Measurements from ENCODE around the gene ZBTB40.

Gene ZBTB40

DNA sequence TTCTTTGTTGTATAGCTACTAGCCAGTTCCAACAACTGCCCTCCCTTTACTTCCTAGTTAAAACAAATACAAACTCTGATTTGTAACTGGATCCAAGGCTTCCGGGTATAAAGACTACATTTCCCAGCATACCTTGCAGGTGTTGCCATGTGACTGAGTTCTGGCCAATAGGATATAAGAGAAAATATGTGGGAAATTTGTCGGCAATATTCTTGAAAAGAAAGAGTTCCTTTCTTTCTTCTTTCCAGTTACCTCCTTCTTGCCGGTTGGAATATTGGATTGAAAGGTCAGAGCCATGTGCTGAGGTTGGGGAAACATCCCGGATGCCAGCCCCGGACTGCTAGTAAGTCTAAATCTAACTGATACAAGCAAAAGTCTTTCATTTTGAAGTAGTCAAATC lies 23.0 kb upstream of the ZBTB40 start:
- peak; percentile 55 for DNase-seq

DNA sequence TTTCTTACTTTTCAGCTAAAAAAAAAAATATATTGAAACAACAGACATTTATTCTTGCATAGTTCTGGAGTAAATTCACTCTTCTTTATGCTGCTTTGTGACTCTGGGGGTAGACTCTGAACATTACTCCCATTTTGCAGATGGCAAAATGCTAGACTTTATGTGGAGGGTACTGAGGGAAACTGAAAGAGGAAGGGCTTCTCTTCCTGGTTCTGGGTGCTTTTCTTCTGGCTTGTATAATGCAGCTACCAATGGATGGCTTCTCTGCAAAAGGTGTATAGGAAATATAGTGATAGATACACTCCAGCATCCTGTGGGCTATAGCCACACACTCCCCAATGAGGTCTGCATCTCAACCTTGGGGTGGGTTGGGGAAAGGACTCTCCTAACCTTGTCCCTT lies 19.7 kb upstream of the ZBTB40 start:
- DNase-seq, result peak; percentile 17

DNA sequence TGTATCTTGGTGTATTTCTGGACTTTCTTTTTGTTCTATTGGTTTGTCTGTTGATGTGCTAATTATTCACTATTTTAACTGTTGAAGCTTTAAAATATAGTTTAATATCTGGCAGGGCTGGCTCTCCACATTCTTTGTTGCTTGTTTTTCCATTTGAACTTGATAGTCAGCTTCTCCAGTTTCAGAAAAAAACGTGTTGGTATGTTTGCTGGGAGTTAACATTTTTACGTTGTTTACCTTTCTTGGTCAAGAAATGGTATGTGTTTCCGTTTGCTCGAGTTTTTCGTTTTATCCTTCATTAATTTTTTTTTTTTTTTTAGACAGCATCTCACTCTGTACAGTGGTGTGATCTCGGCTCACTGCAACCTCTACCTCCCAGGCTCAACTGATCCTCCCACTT lies 16.9 kb upstream of the ZBTB40 start:
- DNase-seq, result no peak

DNA sequence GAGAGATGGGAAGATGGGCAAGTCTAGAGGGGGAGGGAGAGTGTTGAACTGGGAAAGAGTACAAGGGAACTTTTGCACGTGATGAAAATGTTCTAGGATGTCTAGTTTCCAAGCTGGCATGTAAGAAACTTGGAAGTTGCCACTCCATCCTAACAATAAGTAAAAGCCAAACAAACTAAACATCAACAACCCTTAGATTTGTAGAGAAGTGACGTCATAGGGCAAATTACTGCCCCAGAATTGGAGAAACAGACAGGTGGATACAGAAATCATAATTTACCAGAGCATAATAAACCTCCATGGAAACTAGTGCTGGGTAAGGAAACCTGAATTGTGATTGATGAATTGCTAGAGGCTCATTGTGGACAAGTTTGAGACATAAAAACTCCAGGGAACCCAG lies 14.7 kb upstream of the ZBTB40 start:
- DNase-seq, result no peak

DNA sequence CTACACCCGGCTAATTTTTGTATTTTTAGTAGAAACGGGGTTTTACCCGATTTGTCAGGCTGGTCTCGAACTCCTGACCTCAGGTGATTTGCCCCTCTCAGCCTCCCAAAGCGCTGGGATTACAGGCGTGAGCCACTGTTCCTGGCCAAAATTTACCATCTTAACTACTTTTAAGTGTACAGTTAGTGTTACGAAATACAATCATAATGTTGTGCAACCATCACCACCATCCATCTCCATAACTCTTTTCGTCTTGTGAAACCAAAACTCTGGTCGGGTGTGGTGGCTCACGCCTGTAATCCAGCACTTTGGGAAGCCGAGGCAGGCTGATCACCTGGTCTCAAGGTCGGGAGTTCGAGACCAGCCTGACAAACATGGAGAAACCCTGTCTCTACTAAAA lies 14.1 kb upstream of the ZBTB40 start:
- DNase-seq, result peak; percentile 19

DNA sequence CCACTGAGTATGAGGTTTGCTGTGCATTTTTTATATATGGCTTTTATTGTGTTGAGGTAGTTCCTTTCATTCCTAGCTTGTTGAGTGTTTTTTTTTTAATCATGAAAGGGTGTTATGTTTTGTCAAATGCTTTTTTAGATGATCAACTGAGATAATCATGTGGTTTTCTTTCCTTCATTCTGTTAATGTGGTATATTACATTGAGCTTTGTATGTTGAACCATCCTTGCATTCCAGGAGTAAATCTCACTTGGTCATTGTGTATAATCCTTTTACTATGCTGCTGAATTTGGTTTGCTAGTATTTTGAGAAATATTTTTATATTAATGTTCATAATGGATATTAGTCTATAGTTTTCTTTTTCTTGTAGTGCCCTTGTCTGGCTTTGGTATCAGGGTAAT lies 11.1 kb upstream of the ZBTB40 start:
- DNase-seq, result no peak

DNA sequence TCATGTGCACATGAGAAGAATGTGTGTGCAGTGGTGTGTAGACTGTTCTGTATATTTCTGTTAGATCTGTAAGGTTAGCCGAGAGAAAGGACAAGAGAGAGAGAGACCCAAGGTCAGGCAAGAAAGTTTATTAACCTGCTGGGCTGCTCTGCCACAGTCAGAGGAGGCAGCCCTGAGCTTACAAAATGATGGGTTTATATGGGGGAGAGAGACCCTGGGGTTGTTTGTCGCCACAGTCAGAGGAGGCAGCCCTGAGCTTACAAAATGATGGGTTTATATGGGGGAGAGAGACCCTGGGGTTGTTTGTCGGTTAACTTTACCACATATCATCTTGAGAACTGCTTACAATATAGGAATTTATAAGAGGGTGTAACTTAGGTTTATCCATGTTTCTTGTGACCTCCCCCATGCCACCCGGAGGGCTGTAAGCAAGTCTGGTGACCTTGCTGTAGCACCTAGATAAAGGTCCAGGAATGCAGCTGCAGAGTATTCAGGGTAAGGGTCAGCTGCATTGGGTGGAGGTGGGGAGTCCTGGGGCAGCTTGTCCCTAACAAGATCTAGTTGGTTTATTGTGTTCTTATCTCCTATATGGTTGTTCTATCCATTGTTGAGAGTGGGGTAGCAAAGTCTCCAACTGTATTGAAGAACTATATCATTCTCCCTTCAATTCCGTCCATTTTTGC lies 9.3 kb upstream of the ZBTB40 start:
- DNase-seq, result no peak

DNA sequence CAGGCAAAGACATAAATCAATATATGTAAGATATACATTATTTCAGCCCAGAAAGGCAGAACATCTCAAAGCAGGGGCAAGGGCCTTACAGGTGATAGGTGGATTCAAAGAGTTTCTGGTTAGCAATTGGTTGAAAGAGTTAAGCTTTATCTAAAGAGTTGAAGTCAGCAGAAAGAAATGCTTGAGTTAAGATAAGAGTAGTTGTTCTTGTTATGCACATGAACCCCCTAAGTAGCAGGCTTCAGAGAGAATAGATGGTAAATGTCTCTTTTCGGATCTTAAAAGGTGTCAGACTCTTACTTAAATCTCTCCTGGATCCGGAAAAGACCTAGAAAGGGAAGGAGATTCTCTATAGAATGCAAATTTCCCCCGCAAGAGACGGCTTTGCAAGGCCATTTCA lies 8.3 kb upstream of the ZBTB40 start:
- DNase-seq, result no peak

DNA sequence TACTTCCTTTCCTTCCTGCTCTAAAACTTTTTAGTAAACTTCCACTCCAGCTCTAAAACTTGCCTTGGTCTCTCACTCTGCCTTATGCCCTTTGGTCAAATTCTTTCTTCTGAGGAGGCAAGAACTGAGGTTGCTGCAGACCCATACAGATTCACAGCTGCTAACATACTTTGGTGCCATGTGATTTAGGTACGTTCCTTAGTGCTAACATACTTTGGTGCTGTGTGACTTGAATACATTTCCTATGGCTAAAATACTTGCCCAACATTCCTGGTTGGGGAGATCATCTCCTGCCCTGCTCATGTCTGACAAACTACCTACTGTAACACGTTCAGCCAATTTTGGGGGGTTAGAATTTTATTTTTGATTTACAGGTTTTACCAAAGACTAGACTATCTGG lies 6.8 kb upstream of the ZBTB40 start:
- DNase-seq, result no peak

DNA sequence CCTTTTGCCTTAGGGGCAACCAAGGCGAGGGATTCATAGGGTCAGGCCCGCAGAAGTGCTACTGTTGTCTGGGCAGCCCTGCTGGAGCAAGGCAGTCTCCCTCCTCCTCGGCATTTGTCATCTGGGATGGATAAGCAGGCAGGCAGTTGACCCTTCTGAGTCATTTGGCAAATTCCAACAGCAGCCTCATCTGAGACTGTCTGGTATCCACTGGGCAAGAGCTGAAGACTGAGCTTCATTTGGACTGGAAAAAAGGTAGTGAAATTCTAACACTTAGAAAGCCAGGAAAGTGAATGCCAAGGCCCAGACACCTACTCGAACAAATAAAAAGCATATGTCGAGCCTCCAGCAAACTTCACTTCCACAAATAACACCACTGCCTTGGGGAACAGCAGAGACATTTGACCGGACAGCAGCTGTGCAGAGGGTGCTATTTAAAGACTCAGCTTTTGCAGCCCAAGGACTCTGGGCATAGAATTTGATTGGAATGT lies 4.0 kb upstream of the ZBTB40 start:
- no peak for DNase-seq

DNA sequence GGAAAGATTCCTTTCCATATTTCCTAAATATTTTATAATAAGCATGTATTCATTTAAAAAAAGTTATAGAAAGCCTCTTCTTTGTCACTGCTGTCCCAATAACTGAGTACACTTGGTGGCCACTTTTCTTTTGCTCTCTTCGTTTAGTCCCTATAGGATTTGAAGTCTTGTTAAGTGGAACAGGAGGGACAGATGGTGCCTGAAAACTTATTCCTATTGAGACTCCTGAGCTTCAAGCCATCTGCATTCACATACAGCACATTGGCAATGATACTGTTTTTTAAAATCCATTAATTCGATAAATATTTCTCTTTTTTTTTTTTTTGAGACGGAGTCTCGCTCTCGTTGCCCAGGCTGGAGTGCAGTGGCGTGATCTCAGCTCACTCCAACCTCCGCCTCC lies 2.0 kb upstream of the ZBTB40 start:
- no peak for DNase-seq

DNA sequence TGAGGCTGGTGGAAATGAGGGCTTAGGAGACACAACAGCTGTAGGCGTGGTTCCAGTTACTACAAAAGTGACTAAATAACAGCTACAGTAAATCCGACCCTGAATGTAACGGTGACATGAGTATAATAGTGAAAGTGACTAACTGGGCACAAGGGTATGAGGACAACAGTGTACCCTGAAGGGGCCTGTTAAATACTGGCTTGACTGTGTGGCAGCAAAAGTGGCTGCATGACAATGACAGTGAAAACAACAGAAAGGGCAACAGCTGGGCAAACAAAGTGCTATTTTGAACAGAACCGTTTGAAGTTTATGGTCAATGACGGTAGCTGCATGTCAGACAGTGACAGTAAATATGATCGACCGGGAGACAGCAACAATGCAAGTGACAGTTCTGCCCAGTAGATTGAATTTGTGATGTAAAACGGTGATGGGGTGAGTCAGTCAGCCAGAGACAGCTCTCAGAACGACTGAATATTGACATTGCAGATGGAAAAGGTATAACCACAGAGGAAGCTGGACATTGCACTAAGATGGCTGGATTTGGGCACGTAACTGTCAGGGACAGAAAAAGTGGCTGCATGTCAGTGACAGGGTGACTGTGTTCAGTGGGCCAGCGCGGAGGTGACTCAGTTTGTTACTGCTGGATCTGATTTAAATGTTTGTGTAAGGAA lies 1.2 kb upstream of the ZBTB40 start:
- no peak for DNase-seq

DNA sequence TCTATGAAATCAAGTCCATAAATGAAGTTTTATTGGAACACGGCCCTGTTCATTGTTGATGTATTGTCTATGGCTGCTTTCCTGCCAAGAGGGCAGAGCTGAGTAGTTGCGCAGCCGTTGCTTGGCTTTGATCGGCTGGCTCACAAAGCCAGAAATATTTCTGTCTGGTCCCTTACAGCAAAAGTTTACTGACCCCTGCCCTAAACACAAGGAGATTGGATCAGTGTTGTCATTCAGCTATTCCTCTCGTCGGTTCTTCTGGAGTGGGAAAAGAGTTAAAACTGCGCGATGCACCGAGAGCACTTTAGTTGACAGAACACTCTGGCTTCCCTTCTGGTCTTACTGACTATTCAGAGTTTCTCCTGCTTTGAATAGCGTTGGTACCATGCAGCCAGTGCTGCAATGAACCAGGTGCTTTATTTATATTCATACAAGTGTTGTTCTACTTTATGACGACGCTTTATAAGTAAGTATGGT lies 868 bp downstream of the ZBTB40 start:
- DNase-seq, result no peak

DNA sequence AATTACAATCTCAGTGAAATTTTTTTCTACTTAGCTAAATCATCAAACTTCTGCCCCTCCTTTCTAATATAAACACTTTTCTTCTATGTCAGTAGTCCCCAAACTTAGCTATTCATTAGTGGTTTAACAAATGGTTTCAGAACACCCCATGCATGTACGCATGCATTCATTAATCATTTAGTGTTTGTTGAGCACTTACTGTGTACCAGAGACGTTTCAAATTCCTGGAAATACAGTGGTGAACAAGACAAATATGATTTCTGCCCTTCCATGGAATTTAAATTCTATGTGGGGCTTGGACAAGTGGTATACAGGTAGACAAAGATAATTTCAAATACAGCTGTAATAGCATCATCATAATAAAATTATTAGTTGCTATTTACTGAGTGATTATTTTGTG lies 1.5 kb downstream of the ZBTB40 start:
- no peak for DNase-seq

DNA sequence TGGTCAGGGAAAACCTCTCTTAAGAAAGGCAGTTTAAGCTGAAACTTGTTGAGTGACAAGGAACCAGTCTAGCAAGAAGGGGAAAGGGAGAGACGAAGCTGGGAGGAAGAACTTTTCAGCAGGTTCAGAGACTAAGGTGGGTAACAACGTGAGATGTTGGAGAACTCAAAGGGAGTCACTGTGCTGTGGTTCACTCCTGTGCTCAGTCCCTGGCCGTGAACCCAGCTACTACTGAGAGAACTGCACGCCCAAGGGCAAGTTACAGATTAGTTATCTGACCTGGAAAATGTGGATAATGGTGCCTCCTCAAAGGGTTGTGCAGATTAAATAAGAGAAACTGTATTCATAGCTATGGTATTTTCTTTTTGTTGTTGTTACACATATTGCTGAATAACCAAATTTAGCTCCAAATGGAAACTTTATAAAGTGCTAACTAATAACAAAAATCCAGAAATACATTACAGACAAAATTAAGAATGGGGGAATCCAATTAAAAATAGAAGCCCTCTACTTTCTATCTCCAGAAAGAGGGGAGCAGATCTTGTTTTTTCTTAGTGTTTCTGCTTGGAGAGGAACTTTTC lies 2.9 kb downstream of the ZBTB40 start:
- no peak for DNase-seq

DNA sequence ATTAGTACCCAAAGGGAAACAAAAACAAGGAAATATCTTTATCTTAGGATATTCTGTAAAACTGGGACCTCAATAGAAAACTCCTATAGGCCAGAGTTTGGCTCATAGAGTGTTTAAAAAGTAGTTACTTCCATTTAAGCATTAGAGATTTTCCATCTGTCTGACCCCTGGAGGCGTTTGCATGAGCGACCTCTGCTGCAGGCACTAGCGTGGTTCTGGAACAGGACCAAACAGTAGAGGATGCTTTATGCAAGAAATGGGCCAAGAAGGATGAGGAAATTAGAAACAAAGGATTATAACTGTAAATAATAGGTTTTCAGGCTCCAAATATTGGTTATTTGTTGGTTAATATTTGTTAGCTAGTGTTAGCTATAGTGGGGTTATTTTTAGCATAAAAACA lies 5.7 kb downstream of the ZBTB40 start:
- no peak for DNase-seq

DNA sequence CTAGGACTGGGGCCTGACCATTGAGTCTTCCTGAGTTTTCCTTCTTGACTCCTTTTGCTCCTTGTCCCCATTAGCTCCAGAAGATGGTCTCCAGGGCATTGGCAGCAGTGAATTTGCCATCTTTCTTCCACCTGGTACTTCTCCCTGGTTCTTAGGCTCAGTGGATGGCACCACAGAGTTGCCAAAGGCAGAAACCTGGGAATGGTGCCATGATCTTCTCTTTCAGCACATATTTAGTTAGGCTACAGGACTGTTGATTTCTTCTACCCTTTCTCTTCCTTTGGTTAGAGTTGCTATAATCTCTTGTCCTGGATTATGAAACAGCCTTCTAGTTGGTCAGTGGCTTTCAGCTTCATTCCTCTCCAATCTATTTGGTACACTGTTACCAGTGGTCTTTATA lies 6.2 kb downstream of the ZBTB40 start:
- no peak for DNase-seq

DNA sequence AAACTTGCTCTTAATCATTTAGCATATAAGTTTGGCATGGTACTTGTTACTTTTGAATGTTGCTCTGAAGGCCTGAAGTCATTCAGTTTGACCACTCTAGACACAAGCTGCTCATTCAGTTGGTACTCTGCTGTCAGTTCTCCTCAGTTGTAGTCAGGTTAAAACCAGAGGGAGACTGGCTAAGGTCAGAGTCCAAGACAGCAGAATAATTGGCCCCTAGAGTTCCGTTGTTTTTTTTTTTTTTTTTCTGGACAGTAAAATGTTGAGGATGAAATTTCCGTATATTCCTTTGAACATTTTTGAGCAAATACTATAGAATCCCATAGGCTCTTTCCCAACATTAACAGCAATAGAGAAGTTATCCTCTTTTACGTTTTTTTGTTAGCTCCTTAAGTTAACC lies 9.4 kb downstream of the ZBTB40 start:
- no peak for DNase-seq

DNA sequence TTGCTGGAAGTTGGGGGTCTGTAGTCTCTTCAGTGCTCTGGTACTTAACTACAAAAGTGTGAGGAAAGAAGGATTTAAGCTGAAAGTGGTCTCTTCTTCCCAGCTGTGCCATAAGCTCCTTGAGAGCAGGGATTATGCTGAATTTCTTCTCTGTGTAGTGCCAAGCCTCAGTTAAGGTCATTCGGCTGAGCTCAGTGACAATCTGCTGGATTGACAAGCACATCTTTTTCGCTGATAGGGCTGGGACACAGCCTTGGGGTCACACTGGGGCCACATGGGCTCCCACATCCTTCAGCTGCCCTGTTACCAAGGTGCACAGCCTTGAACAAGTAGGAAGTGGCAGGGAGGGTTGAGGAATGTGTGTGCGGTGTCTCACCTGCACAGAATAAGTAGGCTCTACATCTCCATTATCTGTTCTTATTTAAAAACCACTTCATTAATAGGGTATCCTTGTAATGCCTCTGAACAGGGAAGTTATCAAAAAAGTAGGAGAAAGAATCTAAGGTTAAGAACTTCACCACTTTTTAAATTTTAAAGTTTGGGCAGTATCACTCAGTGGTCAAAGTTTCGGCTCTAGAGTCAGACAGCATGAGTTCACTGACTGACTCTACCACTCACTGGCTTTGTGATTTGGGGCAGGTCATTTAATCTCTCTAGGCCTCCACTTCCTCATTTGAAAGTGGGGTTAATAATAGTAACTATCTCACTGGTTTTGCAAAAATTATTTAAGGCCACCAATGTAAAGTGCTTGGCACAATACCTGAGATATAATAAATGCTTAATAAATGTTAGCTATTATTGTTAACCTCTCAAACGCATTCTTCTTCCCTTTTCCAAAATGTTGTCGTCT lies 10.3 kb downstream of the ZBTB40 start:
- no peak for DNase-seq

DNA sequence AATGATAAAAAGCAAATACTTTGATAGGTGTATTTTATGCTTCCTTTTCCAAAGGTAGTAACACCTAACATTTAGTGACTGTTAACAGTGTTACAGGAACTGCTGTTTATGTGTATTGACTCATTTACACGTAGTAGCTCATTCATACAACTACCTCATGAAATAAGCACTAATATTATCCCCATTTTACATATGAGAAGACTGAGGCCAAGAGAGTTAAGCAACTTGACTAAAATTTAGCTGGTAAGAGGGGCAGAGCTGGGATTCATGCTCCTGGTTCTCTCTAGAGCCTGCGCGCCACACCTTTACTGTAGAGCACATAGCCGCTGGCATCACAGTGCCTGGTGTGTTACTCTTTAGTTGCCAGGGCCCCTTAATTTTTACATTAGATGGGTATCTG lies 11.3 kb downstream of the ZBTB40 start:
- no peak for DNase-seq

DNA sequence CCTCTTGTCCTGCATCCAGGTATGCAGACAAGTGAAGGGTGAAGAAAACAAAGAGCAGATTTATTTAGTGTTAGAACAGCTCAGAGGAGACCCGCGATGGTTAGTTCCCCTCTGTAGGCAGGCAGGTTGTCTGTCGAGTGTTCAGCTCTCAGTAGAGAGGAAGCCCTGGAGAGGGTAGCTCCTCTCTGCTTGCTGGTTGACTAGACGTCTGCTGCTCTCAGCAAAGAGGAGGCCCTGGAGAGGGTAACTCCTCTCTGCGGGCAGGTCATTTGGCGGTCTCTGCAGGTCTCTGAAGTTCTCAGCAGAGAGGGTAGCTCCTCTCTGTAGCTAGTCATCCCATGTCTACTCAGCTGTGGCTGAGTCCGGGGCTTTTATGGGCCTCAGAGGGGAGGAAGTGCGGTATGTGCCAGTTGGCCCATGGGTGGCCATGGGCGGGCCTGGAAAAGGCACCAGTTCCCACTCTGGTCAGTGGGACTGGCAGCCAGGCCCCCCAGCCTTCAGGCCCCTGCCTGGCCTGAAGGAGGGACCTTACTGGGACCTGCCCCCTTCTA lies 13.4 kb downstream of the ZBTB40 start:
- no peak for DNase-seq

DNA sequence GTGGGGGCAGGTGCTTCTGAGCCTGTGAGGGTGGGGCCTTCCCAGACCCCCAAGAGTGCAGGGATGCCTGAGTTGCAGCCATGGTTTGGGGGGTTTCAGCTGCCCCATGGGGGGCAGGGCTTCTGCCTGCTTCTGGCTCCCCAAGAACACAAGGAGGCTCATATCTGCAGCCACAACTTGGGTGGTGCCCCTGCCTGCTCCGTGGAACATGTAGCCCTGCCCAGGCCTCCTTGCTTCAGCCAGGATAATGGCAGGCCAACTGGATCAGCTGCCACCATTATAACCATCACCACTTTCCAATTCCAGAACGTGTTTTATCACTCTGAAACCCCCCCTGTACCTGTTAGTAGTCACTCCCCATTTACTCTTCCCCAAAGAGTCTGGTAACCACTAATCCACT lies 14.0 kb downstream of the ZBTB40 start:
- DNase-seq, result no peak

DNA sequence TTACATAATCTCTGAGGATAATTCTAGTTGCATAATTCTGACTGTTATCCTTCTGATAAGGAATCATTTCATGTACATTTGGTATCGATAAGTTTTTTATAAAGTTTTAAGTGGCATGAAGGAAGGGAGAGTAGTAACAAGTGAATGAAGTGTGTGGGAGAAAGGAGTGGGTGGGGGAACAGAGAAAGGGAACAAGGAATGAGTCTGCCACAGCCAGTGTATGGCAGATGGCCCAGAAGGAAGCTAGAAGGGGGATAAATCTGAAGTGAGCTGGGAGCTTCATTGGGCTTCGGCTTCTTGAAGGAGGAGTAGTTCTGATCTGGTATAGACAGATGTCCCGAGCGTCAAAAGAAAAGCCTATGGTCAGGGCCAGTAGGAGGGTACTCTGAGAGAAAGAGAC lies 18.6 kb downstream of the ZBTB40 start:
- peak; percentile 39 for DNase-seq

Measured in suppressor macrophage treated with lipopolysaccharide for 4 hours (primary cell).